ENCODE data around the gene RTL5. TPM values are rescaled to one million over a fixed set of nuclear protein-coding genes. Genes with fewer than 3 reads are reported as not detected.

The RTL5 gene
- total RNA-seq, 1 experiment from 2014 or later, result 2.5 TPM

DNA sequence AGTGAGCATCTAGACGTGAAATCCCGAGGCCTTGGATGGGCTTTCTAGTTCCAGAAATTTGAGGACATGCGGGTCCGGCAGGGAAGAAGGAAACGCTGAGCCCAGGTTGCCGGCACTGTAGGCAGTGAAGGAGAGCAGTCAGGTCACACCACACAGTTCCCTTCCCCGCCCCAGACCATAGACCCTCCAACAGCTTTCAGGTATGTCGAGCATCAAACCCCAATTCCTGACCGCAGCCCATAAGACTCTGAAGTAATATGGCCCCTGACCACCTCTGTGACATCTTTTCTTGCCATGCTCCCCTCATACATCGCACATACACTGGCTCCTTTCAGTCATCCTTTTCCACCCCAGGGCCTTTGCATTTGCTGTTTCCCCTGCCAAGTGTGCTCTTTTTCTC, 23.0 kb downstream of the RTL5 start (continued):
- TF ChIP-seq CBX3 (IDR thresholded peaks at IDR 0.05; ENCODE audit: low read depth), result no peak
- TF ChIP-seq EGR1 (IDR thresholded peaks at IDR 0.05; ENCODE audit: low read depth), result no peak
- TF ChIP-seq SIN3A (IDR thresholded peaks at IDR 0.05; ENCODE audit: low read depth), result no peak
- TF ChIP-seq FOSL1 (IDR thresholded peaks at IDR 0.05; ENCODE audit: low read depth), result no peak
- no peak for TF ChIP-seq EZH2 (IDR thresholded peaks at IDR 0.05)
- TF ChIP-seq CEBPB (IDR thresholded peaks at IDR 0.05; ENCODE audit: low read depth), result no peak
- TF ChIP-seq ELF1 (IDR thresholded peaks at IDR 0.05; ENCODE audit: borderline replicate concordance, low read depth), result no peak
- no peak for TF ChIP-seq JUND (IDR thresholded peaks at IDR 0.05)
- TF ChIP-seq, protein P1, sequence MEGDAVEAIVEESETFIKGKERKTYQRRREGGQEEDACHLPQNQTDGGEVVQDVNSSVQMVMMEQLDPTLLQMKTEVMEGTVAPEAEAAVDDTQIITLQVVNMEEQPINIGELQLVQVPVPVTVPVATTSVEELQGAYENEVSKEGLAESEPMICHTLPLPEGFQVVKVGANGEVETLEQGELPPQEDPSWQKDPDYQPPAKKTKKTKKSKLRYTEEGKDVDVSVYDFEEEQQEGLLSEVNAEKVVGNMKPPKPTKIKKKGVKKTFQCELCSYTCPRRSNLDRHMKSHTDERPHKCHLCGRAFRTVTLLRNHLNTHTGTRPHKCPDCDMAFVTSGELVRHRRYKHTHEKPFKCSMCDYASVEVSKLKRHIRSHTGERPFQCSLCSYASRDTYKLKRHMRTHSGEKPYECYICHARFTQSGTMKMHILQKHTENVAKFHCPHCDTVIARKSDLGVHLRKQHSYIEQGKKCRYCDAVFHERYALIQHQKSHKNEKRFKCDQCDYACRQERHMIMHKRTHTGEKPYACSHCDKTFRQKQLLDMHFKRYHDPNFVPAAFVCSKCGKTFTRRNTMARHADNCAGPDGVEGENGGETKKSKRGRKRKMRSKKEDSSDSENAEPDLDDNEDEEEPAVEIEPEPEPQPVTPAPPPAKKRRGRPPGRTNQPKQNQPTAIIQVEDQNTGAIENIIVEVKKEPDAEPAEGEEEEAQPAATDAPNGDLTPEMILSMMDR (IDR thresholded peaks at IDR 0.05 in 2 of 3, conservative IDR thresholded peaks at IDR 0.05 in 1 of 3; ENCODE audit: borderline replicate concordance in 1 of 3, insufficient read depth in 1 of 3, low read depth in 2 of 3, low read length in 2 of 3), result no peak
- no peak for TF ChIP-seq SP1 (IDR thresholded peaks at IDR 0.05; ENCODE audit: low read depth)

DNA sequence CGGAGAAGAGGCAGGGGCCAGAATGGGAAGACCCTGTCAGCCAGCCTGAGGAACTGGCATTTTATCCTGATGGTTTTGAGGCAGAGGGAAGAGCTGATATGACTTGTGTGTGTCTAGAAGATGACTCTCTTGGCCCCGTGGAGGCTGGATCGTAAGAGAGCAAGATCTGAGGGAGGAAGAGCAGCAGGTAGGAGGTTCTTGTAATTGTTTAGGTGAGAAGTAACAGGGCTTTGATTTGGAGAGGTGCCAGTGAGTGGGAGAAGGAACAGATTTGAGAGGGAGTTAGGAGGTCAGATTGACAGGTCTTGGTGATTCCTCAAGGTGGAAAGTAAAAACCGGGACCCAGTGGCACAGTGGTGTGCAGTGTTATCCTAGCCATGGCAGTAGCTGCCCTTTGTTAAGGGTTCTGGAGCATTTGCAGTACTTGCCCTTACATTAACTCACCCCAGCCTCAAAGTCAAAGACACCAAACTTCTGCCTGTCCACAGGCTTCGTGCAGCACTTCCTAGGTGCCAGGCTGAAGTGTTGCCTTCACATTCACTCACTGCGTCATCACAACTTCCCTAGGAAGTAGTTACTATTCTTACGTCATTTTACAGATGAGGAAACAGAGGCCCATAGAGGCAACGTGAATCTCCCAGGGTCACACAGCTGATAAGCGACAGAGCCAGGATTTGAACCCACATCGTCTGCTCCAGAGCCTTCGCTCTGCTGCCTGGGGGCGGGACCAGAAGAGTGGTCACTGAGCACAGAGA, 23.7 kb downstream of the RTL5 start:
- RAD21 ChIA-PET (ENCODE audit: low non-redundant PET in 1 of 2, low total read pairs in 2 of 2, uncharacterized antibody in 2 of 2, unreplicated experiment in 2 of 2), result no interaction called here
- DNase-seq (ENCODE audit: low read depth, low spot score) (no peak), ATAC-seq (no peak)
- Histone ChIP-seq H3K9me2 (ENCODE audit: insufficient read depth) (no peaks in the 10 kb centered on the region), H3K27me3 (ENCODE audit: insufficient read depth, low read length) (no peaks in the 10 kb centered on the region), H3K4me1 (ENCODE audit: control insufficient read depth in 1 of 2, insufficient read depth in 2 of 2, low read length in 2 of 2) (no peaks in the 10 kb centered on the region), H3K4me2 (ENCODE audit: low read length) (no peak overlapping the region), H4K20me1 (ENCODE audit: insufficient read depth) (no peaks in the 10 kb centered on the region), H3K79me2 (ENCODE audit: insufficient read depth, low read length) (no peaks in the 10 kb centered on the region), H3K9ac (ENCODE audit: low read length) (no peak overlapping the region), H3K36me3 (ENCODE audit: control insufficient read depth in 1 of 2, insufficient read depth in 2 of 2, low read length in 2 of 2) (no peaks in the 10 kb centered on the region), H3K4me3 (replicated peaks in 1 of 2; ENCODE audit: low read depth in 1 of 2, low read length in 2 of 2) (no peak overlapping the region), H3K9me3 (ENCODE audit: control insufficient read depth in 1 of 2, insufficient read depth in 1 of 2, low read depth in 1 of 2, low read length in 2 of 2) (no peaks in the 10 kb centered on the region), H3K27ac (ENCODE audit: low read depth, low read length) (no peak overlapping the region), H2AFZ (ENCODE audit: low read depth, low read length, poor library complexity, severe bottlenecking) (no peak overlapping the region)
- CTCF ChIA-PET, result no interaction called here
- POLR2A ChIA-PET, result no interaction called here
- no TSS peak for BruUV-seq (replicated peaks)
- intact Hi-C loops (cut with micrococcal nuclease), result no loop called here
- no peak for TF ChIP-seq SRF (IDR thresholded peaks at IDR 0.05; ENCODE audit: low read depth)
- TF ChIP-seq, protein P2, sequence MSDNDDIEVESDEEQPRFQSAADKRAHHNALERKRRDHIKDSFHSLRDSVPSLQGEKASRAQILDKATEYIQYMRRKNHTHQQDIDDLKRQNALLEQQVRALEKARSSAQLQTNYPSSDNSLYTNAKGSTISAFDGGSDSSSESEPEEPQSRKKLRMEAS (IDR thresholded peaks at IDR 0.05), result no peak
- TF ChIP-seq CBX3 (IDR thresholded peaks at IDR 0.05; ENCODE audit: low read depth), result no peak
- TF ChIP-seq, protein P1 (IDR thresholded peaks at IDR 0.05 in 2 of 3, conservative IDR thresholded peaks at IDR 0.05 in 1 of 3; ENCODE audit: borderline replicate concordance in 1 of 3, insufficient read depth in 1 of 3, low read depth in 2 of 3, low read length in 2 of 3), result no peak
- TF ChIP-seq JUND (IDR thresholded peaks at IDR 0.05), result no peak
- TF ChIP-seq EZH2 (IDR thresholded peaks at IDR 0.05), result no peak
- TF ChIP-seq EZH2phosphoT487 (IDR thresholded peaks at IDR 0.05; ENCODE audit: borderline replicate concordance), result no peak
- TF ChIP-seq, protein P3, sequence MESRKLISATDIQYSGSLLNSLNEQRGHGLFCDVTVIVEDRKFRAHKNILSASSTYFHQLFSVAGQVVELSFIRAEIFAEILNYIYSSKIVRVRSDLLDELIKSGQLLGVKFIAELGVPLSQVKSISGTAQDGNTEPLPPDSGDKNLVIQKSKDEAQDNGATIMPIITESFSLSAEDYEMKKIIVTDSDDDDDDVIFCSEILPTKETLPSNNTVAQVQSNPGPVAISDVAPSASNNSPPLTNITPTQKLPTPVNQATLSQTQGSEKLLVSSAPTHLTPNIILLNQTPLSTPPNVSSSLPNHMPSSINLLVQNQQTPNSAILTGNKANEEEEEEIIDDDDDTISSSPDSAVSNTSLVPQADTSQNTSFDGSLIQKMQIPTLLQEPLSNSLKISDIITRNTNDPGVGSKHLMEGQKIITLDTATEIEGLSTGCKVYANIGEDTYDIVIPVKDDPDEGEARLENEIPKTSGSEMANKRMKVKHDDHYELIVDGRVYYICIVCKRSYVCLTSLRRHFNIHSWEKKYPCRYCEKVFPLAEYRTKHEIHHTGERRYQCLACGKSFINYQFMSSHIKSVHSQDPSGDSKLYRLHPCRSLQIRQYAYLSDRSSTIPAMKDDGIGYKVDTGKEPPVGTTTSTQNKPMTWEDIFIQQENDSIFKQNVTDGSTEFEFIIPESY (IDR thresholded peaks at IDR 0.05; ENCODE audit: extremely low read depth, insufficient replicate concordance, low read length), result no peak
- TF ChIP-seq ZFX (IDR thresholded peaks at IDR 0.05), result no peak

Measured in HCT116 (cell line).